A673 (cell line): ENCODE results near the gene RSRC1. TPM values are rescaled to one million over a fixed set of nuclear protein-coding genes. Genes with fewer than 3 reads are reported as not detected.

Source experiments
- BruUV-seq: library from RNA; stranded (reverse); fragments of 400-500 nt; replicated peaks from 2 replicates; lab custom pipeline; 2021; lab: Mats Ljungman, UMichigan
- CTCF ChIA-PET: fragments of 300-600 bp; sonication (Branson Sonifier 250); formaldehyde crosslinking; loops from one replicate; lab custom pipeline; 2022; ENCODE audit warnings: antibody characterized with exemption; lab: Charles Lee
- POLR2A ChIA-PET: fragments of 300-600 bp; sonication (Branson Sonifier 250); formaldehyde crosslinking; loops from one replicate; lab custom pipeline; 2022; ENCODE audit warnings: antibody characterized with exemption; ENCODE audit not compliant: low non-redundant PET; lab: Charles Lee
- DNase-seq: peaks from one replicate; pipeline ENCODE4 v3.0.0-alpha.2; 2015; ENCODE audit warnings: low spot score
- H3K27ac ChIP-seq: fragments of 200-600 bp; sonication (generic); 2 replicates; pipeline ENCODE4 v1.5.1; 2016; ENCODE audit warnings: mixed run types, low read depth, mild to moderate bottlenecking, mixed read lengths, antibody characterized with exemption, low read length; ENCODE audit not compliant: poor library complexity, severe bottlenecking
- H3K27me3 ChIP-seq: fragments of 200-600 bp; sonication (generic); replicated peaks from 2 replicates; pipeline ENCODE4 v1.6.1; 2017; ENCODE audit warnings: mixed run types, low read depth, mild to moderate bottlenecking, mixed read lengths, antibody characterized with exemption, low read length; ENCODE audit not compliant: insufficient read depth, poor library complexity
- H3K36me3 ChIP-seq: fragments of 200-600 bp; sonication (generic); 2 replicates; pipeline ENCODE4 v1.6.1; 2016; ENCODE audit warnings: mixed run types, mild to moderate bottlenecking, mixed read lengths, antibody characterized with exemption, low read length; ENCODE audit not compliant: insufficient read depth, poor library complexity, severe bottlenecking
- H3K4me1 ChIP-seq: fragments of 200-600 bp; sonication (generic); 2 replicates; pipeline ENCODE4 v1.6.1; 2017; ENCODE audit warnings: mixed run types, mild to moderate bottlenecking, mixed read lengths, antibody characterized with exemption, low read length; ENCODE audit not compliant: insufficient read depth, poor library complexity, severe bottlenecking
- H3K4me3 ChIP-seq: fragments of 200-600 bp; sonication (generic); 2 replicates; pipeline ENCODE4 v1.5.1; 2016; ENCODE audit warnings: low read depth, mixed run types, mild to moderate bottlenecking, mixed read lengths, low read length; ENCODE audit not compliant: poor library complexity, severe bottlenecking
- H3K9me3 ChIP-seq: fragments of 200-600 bp; sonication (generic); 2 replicates; pipeline ENCODE4 v1.6.1; 2016; ENCODE audit warnings: mixed run types, low read depth, mild to moderate bottlenecking, mixed read lengths, antibody characterized with exemption, low read length; ENCODE audit not compliant: poor library complexity, severe bottlenecking
- EZH2 ChIP-seq: fragments of 200-600 bp; sonication (generic); IDR thresholded peaks from 2 replicates; pipeline ENCODE4 v1.6.1; 2017; ENCODE audit warnings: borderline replicate concordance, low read depth, mild to moderate bottlenecking, mixed read lengths, antibody characterized with exemption, low read length; ENCODE audit not compliant: poor library complexity, severe bottlenecking
- intact Hi-C: fragments of 100-400 bp; cut with micrococcal nuclease; formaldehyde crosslinking; loops from one replicate; pipeline ENCODE4 v1.10.0; 2022; ENCODE audit not compliant: unreplicated experiment
- total RNA-seq: library from RNA; stranded (reverse); gene quantifications from 2 replicates; pipeline ENCODE4 v1.2.3, GENCODE V29; 2021
- TF ChIP-seq, protein P1 (sequence below): fragments of 300-800, 200-600 bp; sonication (generic); conservative IDR thresholded peaks from 2 replicates; pipeline ENCODE4 v1.5.1; 2017; ENCODE audit warnings: low read depth, mild to moderate bottlenecking, antibody characterized with exemption, low read length, moderate library complexity, mixed read lengths

Gene RSRC1
- total RNA-seq, 1 experiment from 2014 or later: 59.4 TPM

GRCh38 chr3:158267015-158267414, 157.1 kb downstream of the RSRC1 start:
- H3K4me3 ChIP-seq: no peak overlapping the region
- H3K9me3 ChIP-seq: peaks cover 40% of the 10 kb centered on the region
- CTCF ChIA-PET: no interaction called here
- intact Hi-C loops: no loop called here
- no peak overlapping the region for H3K27ac ChIP-seq
- POLR2A ChIA-PET: no interaction called here
- H3K4me1 ChIP-seq: peaks cover 19% of the 10 kb centered on the region
- peak; percentile 16 for DNase-seq
- peaks cover 5% of the 10 kb centered on the region for H3K36me3 ChIP-seq
- TF ChIP-seq, protein P1, sequence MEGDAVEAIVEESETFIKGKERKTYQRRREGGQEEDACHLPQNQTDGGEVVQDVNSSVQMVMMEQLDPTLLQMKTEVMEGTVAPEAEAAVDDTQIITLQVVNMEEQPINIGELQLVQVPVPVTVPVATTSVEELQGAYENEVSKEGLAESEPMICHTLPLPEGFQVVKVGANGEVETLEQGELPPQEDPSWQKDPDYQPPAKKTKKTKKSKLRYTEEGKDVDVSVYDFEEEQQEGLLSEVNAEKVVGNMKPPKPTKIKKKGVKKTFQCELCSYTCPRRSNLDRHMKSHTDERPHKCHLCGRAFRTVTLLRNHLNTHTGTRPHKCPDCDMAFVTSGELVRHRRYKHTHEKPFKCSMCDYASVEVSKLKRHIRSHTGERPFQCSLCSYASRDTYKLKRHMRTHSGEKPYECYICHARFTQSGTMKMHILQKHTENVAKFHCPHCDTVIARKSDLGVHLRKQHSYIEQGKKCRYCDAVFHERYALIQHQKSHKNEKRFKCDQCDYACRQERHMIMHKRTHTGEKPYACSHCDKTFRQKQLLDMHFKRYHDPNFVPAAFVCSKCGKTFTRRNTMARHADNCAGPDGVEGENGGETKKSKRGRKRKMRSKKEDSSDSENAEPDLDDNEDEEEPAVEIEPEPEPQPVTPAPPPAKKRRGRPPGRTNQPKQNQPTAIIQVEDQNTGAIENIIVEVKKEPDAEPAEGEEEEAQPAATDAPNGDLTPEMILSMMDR: no peak
- no peaks in the 10 kb centered on the region for H3K27me3 ChIP-seq
- no TSS peak for BruUV-seq

GRCh38 chr3:158269942-158270341, 160.1 kb downstream of the RSRC1 start:
- BruUV-seq: no TSS peak
- no peaks in the 10 kb centered on the region for H3K27me3 ChIP-seq
- no peak overlapping the region for H3K4me3 ChIP-seq
- H3K9me3 ChIP-seq: peaks cover 34% of the 10 kb centered on the region
- intact Hi-C loops: loop anchor here (5.0 kb wide), 1 partner anchor 158 kb away; the partner anchor contains the start of gene RSRC1
- H3K36me3 ChIP-seq: peaks cover 5% of the 10 kb centered on the region
- CTCF ChIA-PET: no interaction called here
- peaks cover 32% of the 10 kb centered on the region for H3K4me1 ChIP-seq
- no peak for TF ChIP-seq EZH2
- TF ChIP-seq, protein P1: no peak
- POLR2A ChIA-PET: no interaction called here
- no peak overlapping the region for H3K27ac ChIP-seq
- DNase-seq: no peak

- Histone ChIP-seq H3K27me3 (no peaks in the 10 kb centered on the region), H3K36me3 (no peaks in the 10 kb centered on the region), H3K9me3 (peaks cover 18% of the 10 kb centered on the region), H3K4me3 (no peak overlapping the region), H3K27ac (no peak overlapping the region), H3K4me1 (peaks cover 32% of the 10 kb centered on the region)
- peak; percentile 65 for DNase-seq
- TF ChIP-seq, protein P1: no peak
- no peak for TF ChIP-seq EZH2
- ChIA-PET CTCF (no interaction called here), POLR2A (no interaction called here)
- intact Hi-C loops: loop anchor here (5.0 kb wide), 1 partner anchor 160 kb away; the partner anchor contains the start of gene RSRC1
- no TSS peak for BruUV-seq
These were observed 162.2 kb downstream of the RSRC1 start for GRCh38 chr3:158272081-158272480.
